HL-60 (cell line): ENCODE measurements around the gene HBG1.
"Not testable (repeated sequence)": the region's sequence is repeated elsewhere in the genome, so short reads cannot be mapped to it uniquely, and the experiment has no call there.

ENCODE experiments used
- DNase-seq, 2 experiments: peaks; one replicate each; pipeline ENCODE4 v3.0.0-alpha.2; 2010 to 2020; ENCODE audit warnings: low read depth in 1 of 2, low spot score in 1 of 2
- H3K27ac ChIP-seq: fragments of 250-450 bp; sonication (Bioruptor Pico); replicated peaks from 2 replicates; pipeline ENCODE4 v1.5.1; 2020; ENCODE audit warnings: mild to moderate bottlenecking, moderate library complexity
- H3K27me3 ChIP-seq: fragments of 250-450 bp; sonication (Bioruptor Pico); 2 replicates; pipeline ENCODE4 v1.5.1; 2021; ENCODE audit warnings: mild to moderate bottlenecking, moderate library complexity; ENCODE audit not compliant: insufficient read depth, poor library complexity, severe bottlenecking
- H3K4me3 ChIP-seq: replicated peaks from 2 replicates; pipeline ENCODE4 v1.5.1; 2011; ENCODE audit warnings: mild to moderate bottlenecking, control low read depth, low read length; ENCODE audit not compliant: insufficient read depth
- CTCF ChIP-seq: IDR thresholded peaks from one replicate; pipeline ENCODE4 v1.5.1; 2011; ENCODE audit warnings: low read length, control low read depth, inconsistent platforms; ENCODE audit not compliant: insufficient read depth
- GABPA ChIP-seq: IDR thresholded peaks from 2 replicates; pipeline ENCODE4 v1.6.1; 2012; ENCODE audit warnings: low read depth
- POLR2AphosphoS5 ChIP-seq: IDR thresholded peaks from 2 replicates; pipeline ENCODE4 v1.6.1; 2012; ENCODE audit warnings: low read depth
- REST ChIP-seq: IDR thresholded peaks from 2 replicates; pipeline ENCODE4 v1.6.1; 2012; ENCODE audit warnings: low read depth; ENCODE audit not compliant: insufficient replicate concordance
- SPI1 ChIP-seq: IDR thresholded peaks from 2 replicates; pipeline ENCODE4 v1.6.1; 2012; ENCODE audit warnings: low read depth, mild to moderate bottlenecking, borderline replicate concordance
- long read RNA-seq: library from polyadenylated mRNA; unstranded; transcript quantifications from one replicate; pipeline ENCODE4 v2.0.0, GENCODE V29; 2020

HBG1 gene
- long read RNA-seq: 0 reads

GRCh38 chr11:5249807-5250396, at the start of gene HBG1:
Gene HBG1, minus strand, starts transcription at chr11:5249857. Its CDS starts 53 bp downstream, at chr11:5249804.
- H3K27me3 ChIP-seq, H3K27ac ChIP-seq, DNase-seq, H3K4me3 ChIP-seq: not testable (repeated sequence)

- Histone ChIP-seq H3K4me3 (no peak overlapping the region), H3K27me3 (peaks cover 4% of the 10 kb centered on the region), H3K27ac (no peak overlapping the region)
- DNase-seq: no peak
- TF ChIP-seq SPI1 (no peak), CTCF (no peak), POLR2AphosphoS5 (no peak), REST (no peak), GABPA (no peak)
Observed at GRCh38 chr11:5298451-5298850, 48.8 kb upstream of the HBG1 start.

GRCh38 chr11:5297721-5298323, 48.2 kb upstream of the HBG1 start:
- Histone ChIP-seq H3K27me3 (peaks cover 4% of the 10 kb centered on the region), H3K4me3 (no peak overlapping the region), H3K27ac (no peak overlapping the region)
- no peak for TF ChIP-seq POLR2AphosphoS5
- no peak for TF ChIP-seq CTCF
- TF ChIP-seq GABPA: no peak
- DNase-seq: no peak

- H3K27me3 ChIP-seq, H3K27ac ChIP-seq, DNase-seq, H3K4me3 ChIP-seq: not testable (repeated sequence)
Observed at GRCh38 chr11:5294342-5294995, 44.8 kb upstream of the HBG1 start.

GRCh38 chr11:5293028-5293427, 43.4 kb upstream of the HBG1 start:
- TF ChIP-seq POLR2AphosphoS5 (no peak), SPI1 (no peak), GABPA (no peak), CTCF (no peak), REST (no peak)
- Histone ChIP-seq H3K4me3 (no peak overlapping the region), H3K27ac (no peak overlapping the region), H3K27me3 (peaks cover 2% of the 10 kb centered on the region)
- DNase-seq: no peak
